ENCODE measurements around the gene SSTR1. TPM values are rescaled to one million over a fixed set of nuclear protein-coding genes. Genes with fewer than 3 reads are reported as not detected.

The SSTR1 gene
- total and polyA plus RNA-seq, 2 experiments from 2014 or later = 18.4 to 26.7 TPM

GRCh38 chr14:38174711-38175110 is 33.0 kb upstream of the SSTR1 start:
- no peak for DNase-seq
- Histone ChIP-seq H3K9ac (no peak overlapping the region), H2AFZ (no peak overlapping the region), H3K36me3 (ENCODE audit: low read depth) (no peaks in the 10 kb centered on the region), H3K79me2 (ENCODE audit: insufficient read depth) (no peaks in the 10 kb centered on the region), H4K20me1 (ENCODE audit: insufficient read depth) (no peaks in the 10 kb centered on the region), H3K9me2 (ENCODE audit: insufficient read depth) (no peaks in the 10 kb centered on the region), H3K4me2 (ENCODE audit: unreplicated experiment) (no peak overlapping the region), H3K27ac (no peak overlapping the region), H3K4me3 (no peak overlapping the region), H3K4me1 (ENCODE audit: insufficient read depth) (peaks cover 16% of the 10 kb centered on the region; the same call in 1 of the 2 replicates), H3K9me3 (ENCODE audit: low read depth) (no peaks in the 10 kb centered on the region), H3F3A (ENCODE audit: insufficient read depth) (peaks cover 14% of the 10 kb centered on the region; the same call in 1 of the 2 replicates), H3K27me3 (replicated peaks; ENCODE audit: insufficient read depth) (no peaks in the 10 kb centered on the region)
- TF ChIP-seq EZH2 (IDR thresholded peaks at IDR 0.05; ENCODE audit: insufficient read depth, poor library complexity, severe bottlenecking) (no peak), EZH2phosphoT487 (IDR thresholded peaks at IDR 0.05; ENCODE audit: insufficient read depth, low read depth) (no peak)
- WGBS, 2 experiments (ENCODE audit: low coverage in 1 of 2, low lambda C conversion rate in 2 of 2, missing lambda C conversion rate in 2 of 2) = 98 to 100% methylated on average over 2 of the region's 2 CpGs
- in situ Hi-C loops (cut with MboI) = no loop called here

GRCh38 chr14:38175658-38176057 is 32.0 kb upstream of the SSTR1 start:
- H3K27me3 ChIP-seq (replicated peaks; ENCODE audit: insufficient read depth) = no peaks in the 10 kb centered on the region
- H3K36me3 ChIP-seq (ENCODE audit: low read depth) = no peaks in the 10 kb centered on the region
- 66 to 69% methylated on average over 2 of the region's 2 CpGs for WGBS, 2 experiments (ENCODE audit: low coverage in 1 of 2, low lambda C conversion rate in 2 of 2, missing lambda C conversion rate in 2 of 2)
- no peaks in the 10 kb centered on the region for H3K9me3 ChIP-seq (ENCODE audit: low read depth)
- no peak overlapping the region for H3K4me2 ChIP-seq (ENCODE audit: unreplicated experiment)
- DNase-seq = no peak
- H3K9me2 ChIP-seq (ENCODE audit: insufficient read depth) = no peaks in the 10 kb centered on the region
- H3K27ac ChIP-seq = no peak overlapping the region
- in situ Hi-C loops (cut with MboI) = no loop called here
- no peak overlapping the region for H3K4me3 ChIP-seq
- peaks cover 10% of the 10 kb centered on the region; the same call in 1 of the 2 replicates for H3K4me1 ChIP-seq (ENCODE audit: insufficient read depth)
- no peaks in the 10 kb centered on the region for H4K20me1 ChIP-seq (ENCODE audit: insufficient read depth)
- H3K9ac ChIP-seq = no peak overlapping the region
- H3F3A ChIP-seq (ENCODE audit: insufficient read depth) = peaks cover 13% of the 10 kb centered on the region; the same call in 1 of the 2 replicates
- H2AFZ ChIP-seq = no peak overlapping the region
- no peak for TF ChIP-seq EZH2phosphoT487 (IDR thresholded peaks at IDR 0.05; ENCODE audit: insufficient read depth, low read depth)
- no peaks in the 10 kb centered on the region for H3K79me2 ChIP-seq (ENCODE audit: insufficient read depth)

GRCh38 chr14:38176379-38176778 is 31.3 kb upstream of the SSTR1 start:
- no peaks in the 10 kb centered on the region for H3K9me3 ChIP-seq (ENCODE audit: low read depth)
- 6 to 16% methylated on average over 1 of the region's 1 CpG for WGBS, 2 experiments (ENCODE audit: low coverage in 1 of 2, low lambda C conversion rate in 2 of 2, missing lambda C conversion rate in 2 of 2)
- H3K4me1 ChIP-seq (ENCODE audit: insufficient read depth) = peaks cover 3% of the 10 kb centered on the region; the same call in 1 of the 2 replicates
- no peak overlapping the region for H2AFZ ChIP-seq
- H3K79me2 ChIP-seq (ENCODE audit: insufficient read depth) = no peaks in the 10 kb centered on the region
- in situ Hi-C loops (cut with MboI) = no loop called here
- H3K4me2 ChIP-seq (ENCODE audit: unreplicated experiment) = no peak overlapping the region
- DNase-seq = no peak
- H3K27me3 ChIP-seq (replicated peaks; ENCODE audit: insufficient read depth) = no peaks in the 10 kb centered on the region
- TF ChIP-seq EZH2phosphoT487 (IDR thresholded peaks at IDR 0.05; ENCODE audit: insufficient read depth, low read depth) (no peak), EZH2 (IDR thresholded peaks at IDR 0.05; ENCODE audit: insufficient read depth, poor library complexity, severe bottlenecking) (no peak)
- no peak overlapping the region for H3K9ac ChIP-seq
- H3K4me3 ChIP-seq = no peak overlapping the region
- no peak overlapping the region for H3K27ac ChIP-seq
- no peaks in the 10 kb centered on the region for H3K9me2 ChIP-seq (ENCODE audit: insufficient read depth)
- H3K36me3 ChIP-seq (ENCODE audit: low read depth) = no peaks in the 10 kb centered on the region
- H3F3A ChIP-seq (ENCODE audit: insufficient read depth) = peaks cover 6% of the 10 kb centered on the region; the same call in 1 of the 2 replicates
- H4K20me1 ChIP-seq (ENCODE audit: insufficient read depth) = no peaks in the 10 kb centered on the region

GRCh38 chr14:38184132-38184531 is 23.6 kb upstream of the SSTR1 start:
- Histone ChIP-seq H3K27me3 (replicated peaks; ENCODE audit: insufficient read depth) (no peaks in the 10 kb centered on the region), H3F3A (ENCODE audit: insufficient read depth) (no peaks in the 10 kb centered on the region), H4K20me1 (ENCODE audit: insufficient read depth) (no peaks in the 10 kb centered on the region), H3K9ac (no peak overlapping the region), H3K9me2 (ENCODE audit: insufficient read depth) (peaks cover 3% of the 10 kb centered on the region; the same call in 1 of the 2 replicates), H2AFZ (no peak overlapping the region), H3K4me1 (ENCODE audit: insufficient read depth) (no peaks in the 10 kb centered on the region), H3K79me2 (ENCODE audit: insufficient read depth) (no peaks in the 10 kb centered on the region), H3K36me3 (ENCODE audit: low read depth) (no peaks in the 10 kb centered on the region), H3K4me2 (ENCODE audit: unreplicated experiment) (no peak overlapping the region), H3K4me3 (no peak overlapping the region), H3K9me3 (ENCODE audit: low read depth) (no peaks in the 10 kb centered on the region), H3K27ac (no peak overlapping the region)
- no peak for DNase-seq
- no peak for TF ChIP-seq EZH2phosphoT487 (IDR thresholded peaks at IDR 0.05; ENCODE audit: insufficient read depth, low read depth)
- TF ChIP-seq EZH2 (IDR thresholded peaks at IDR 0.05; ENCODE audit: insufficient read depth, poor library complexity, severe bottlenecking) = no peak
- in situ Hi-C loops (cut with MboI) = no loop called here

GRCh38 chr14:38185671-38186070 is 22.0 kb upstream of the SSTR1 start:
- Histone ChIP-seq H3K4me2 (ENCODE audit: unreplicated experiment) (no peak overlapping the region), H3K4me3 (no peak overlapping the region), H3K27me3 (replicated peaks; ENCODE audit: insufficient read depth) (no peaks in the 10 kb centered on the region), H3K4me1 (ENCODE audit: insufficient read depth) (no peaks in the 10 kb centered on the region), H3K27ac (no peak overlapping the region), H3K36me3 (ENCODE audit: low read depth) (no peaks in the 10 kb centered on the region), H3F3A (ENCODE audit: insufficient read depth) (no peaks in the 10 kb centered on the region), H2AFZ (no peak overlapping the region), H3K9ac (no peak overlapping the region), H3K9me3 (ENCODE audit: low read depth) (no peaks in the 10 kb centered on the region), H3K79me2 (ENCODE audit: insufficient read depth) (no peaks in the 10 kb centered on the region), H4K20me1 (ENCODE audit: insufficient read depth) (no peaks in the 10 kb centered on the region), H3K9me2 (ENCODE audit: insufficient read depth) (peaks cover 3% of the 10 kb centered on the region; the same call in 1 of the 2 replicates)
- 87 to 91% methylated on average over 1 of the region's 1 CpG for WGBS, 2 experiments (ENCODE audit: low coverage in 1 of 2, low lambda C conversion rate in 2 of 2, missing lambda C conversion rate in 2 of 2)
- in situ Hi-C loops (cut with MboI) = no loop called here
- TF ChIP-seq EZH2phosphoT487 (IDR thresholded peaks at IDR 0.05; ENCODE audit: insufficient read depth, low read depth) = no peak
- TF ChIP-seq EZH2 (IDR thresholded peaks at IDR 0.05; ENCODE audit: insufficient read depth, poor library complexity, severe bottlenecking) = no peak
- DNase-seq = no peak
